IMR-90 (cell line): ENCODE data around the gene TMEM141. TPM values are rescaled to one million over a fixed set of nuclear protein-coding genes. Genes with fewer than 3 reads are reported as not detected.

Experiments used
- ATAC-seq: fragments of 200-7000 bp; cut with Tn5 transposase; 2 replicates; pipeline ENCODE4 v1.9.1; 2020; ENCODE audit warnings: low read depth, mild to moderate bottlenecking, moderate library complexity
- BruUV-seq: library from RNA; stranded (reverse); fragments of 400-500 nt; replicated peaks from 2 replicates; lab custom pipeline; 2021; lab: Mats Ljungman, UMichigan
- CTCF ChIA-PET: fragments of 300-600 bp; formaldehyde crosslinking; extraction: SDS; loops from one replicate; lab custom pipeline; 2021; ENCODE audit warnings: antibody characterized with exemption; lab: Yijun Ruan, JAX
- POLR2A ChIA-PET: fragments of 300-600 bp; sonication (Branson Sonifier 250); formaldehyde crosslinking; loops from one replicate; lab custom pipeline; 2022; ENCODE audit warnings: antibody characterized with exemption; ENCODE audit not compliant: unreplicated experiment; lab: Charles Lee
- DNase-seq: peaks from one replicate; pipeline ENCODE4 v3.0.0; 2013
- H2AFZ ChIP-seq: replicated peaks from 2 replicates; pipeline ENCODE3; 2013; ENCODE audit warnings: low read length, mild to moderate bottlenecking; ENCODE audit not compliant: poor library complexity
- H2AK5ac ChIP-seq: 2 replicates; pipeline ENCODE4 v1.6.1; 2013; ENCODE audit warnings: low read depth, low read length, inconsistent platforms
- H2AK9ac ChIP-seq: replicated peaks from 2 replicates; pipeline ENCODE3; 2013; ENCODE audit warnings: mild to moderate bottlenecking, low read depth, low read length, moderate library complexity; ENCODE audit not compliant: poor library complexity
- H2BK120ac ChIP-seq: 2 replicates; pipeline ENCODE4 v1.6.1; 2013; ENCODE audit warnings: low read depth, low read length, inconsistent platforms
- H2BK15ac ChIP-seq: 3 replicates; pipeline ENCODE4 v1.6.1; 2013; ENCODE audit warnings: low read depth, low read length, inconsistent platforms
- H2BK20ac ChIP-seq: 2 replicates; pipeline ENCODE4 v1.6.1; 2013; ENCODE audit warnings: low read depth, mild to moderate bottlenecking, inconsistent platforms, low read length, moderate library complexity
- H2BK5ac ChIP-seq: 2 replicates; pipeline ENCODE4 v1.6.1; 2013; ENCODE audit warnings: mild to moderate bottlenecking, low read depth, low read length, inconsistent platforms; ENCODE audit not compliant: poor library complexity, severe bottlenecking
- H3K14ac ChIP-seq: replicated peaks from 2 replicates; pipeline ENCODE4 v1.6.1; 2013; ENCODE audit warnings: low read depth, low read length, inconsistent platforms
- H3K18ac ChIP-seq: 2 replicates; pipeline ENCODE4 v1.6.1; 2013; ENCODE audit warnings: low read depth, low read length, control low read depth
- H3K23ac ChIP-seq: 2 replicates; pipeline ENCODE4 v1.6.1; 2013; ENCODE audit warnings: low read depth, low read length, inconsistent platforms
- H3K27ac ChIP-seq: 2 replicates; pipeline ENCODE4 v1.5.1; 2013; ENCODE audit warnings: mild to moderate bottlenecking, control low read depth, low read length; ENCODE audit not compliant: insufficient read depth
- H3K27me3 ChIP-seq: 2 replicates; pipeline ENCODE4 v1.6.1; 2013; ENCODE audit warnings: low read length; ENCODE audit not compliant: control insufficient read depth, insufficient read depth
- H3K36me3 ChIP-seq: 2 replicates; pipeline ENCODE4 v1.6.1; 2013; ENCODE audit warnings: low read length, mixed read lengths; ENCODE audit not compliant: control insufficient read depth, insufficient read depth
- H3K4ac ChIP-seq: 2 replicates; pipeline ENCODE4 v1.6.1; 2013; ENCODE audit warnings: low read depth, low read length, inconsistent platforms
- H3K4me1 ChIP-seq: 2 replicates; pipeline ENCODE4 v1.6.1; 2013; ENCODE audit warnings: low read length, mixed read lengths; ENCODE audit not compliant: control insufficient read depth, insufficient read depth
- H3K4me2 ChIP-seq: 2 replicates; pipeline ENCODE4 v1.6.1; 2013; ENCODE audit warnings: low read depth, mild to moderate bottlenecking, control low read depth, low read length, moderate library complexity
- H3K4me3 ChIP-seq: 2 replicates; pipeline ENCODE4 v1.5.1; 2013; ENCODE audit warnings: low read depth, mild to moderate bottlenecking, control low read depth, low read length, moderate library complexity; ENCODE audit not compliant: insufficient read depth
- H3K56ac ChIP-seq: 2 replicates; pipeline ENCODE4 v1.6.1; 2013; ENCODE audit warnings: low read length, inconsistent platforms; ENCODE audit not compliant: insufficient read depth; ENCODE audit errors: extremely low read depth
- H3K79me1 ChIP-seq, 2 experiments: 2 replicates each; pipeline ENCODE4 v1.6.1; 2013; ENCODE audit warnings: low read length in 2 of 2, inconsistent platforms in 1 of 2, low read depth in 1 of 2
- H3K9ac ChIP-seq: 2 replicates; pipeline ENCODE4 v1.6.1; 2013; ENCODE audit warnings: low read depth, low read length, control low read depth
- H3K9me1 ChIP-seq: 2 replicates; pipeline ENCODE4 v1.6.1; 2013; ENCODE audit warnings: low read length, inconsistent platforms; ENCODE audit not compliant: insufficient read depth
- H3K9me3 ChIP-seq: 2 replicates; pipeline ENCODE4 v1.6.1; 2013; ENCODE audit warnings: low read length; ENCODE audit not compliant: control insufficient read depth, insufficient read depth
- H4K20me1 ChIP-seq: 2 replicates; pipeline ENCODE4 v1.6.1; 2013; ENCODE audit warnings: low read length, inconsistent platforms; ENCODE audit not compliant: insufficient read depth
- H4K5ac ChIP-seq: 2 replicates; pipeline ENCODE4 v1.6.1; 2013; ENCODE audit warnings: mild to moderate bottlenecking, low read depth, low read length, control low read depth
- H4K8ac ChIP-seq, 2 experiments: 2 replicates each; pipeline ENCODE4 v1.6.1; 2013; ENCODE audit warnings: low read depth in 2 of 2, low read length in 2 of 2, control low read depth in 1 of 2, inconsistent platforms in 1 of 2
- H4K91ac ChIP-seq: 2 replicates; pipeline ENCODE4 v1.6.1; 2013; ENCODE audit warnings: low read depth, low read length, inconsistent platforms; ENCODE audit not compliant: insufficient read depth
- BHLHE40 ChIP-seq: fragments of 150-350 bp; IDR thresholded peaks from 2 replicates; pipeline ENCODE4 v1.6.1; 2016; ENCODE audit warnings: mild to moderate bottlenecking, low read depth, low read length
- MAFK ChIP-seq: IDR thresholded peaks from 2 replicates; pipeline ENCODE4 v1.6.1; 2012; ENCODE audit warnings: low read depth, low read length, improper control_type of control experiment
- MAZ ChIP-seq: IDR thresholded peaks from 2 replicates; pipeline ENCODE4 v1.6.1; 2012; ENCODE audit warnings: low read depth, mild to moderate bottlenecking, low read length, improper control_type of control experiment, moderate library complexity, borderline replicate concordance
- MXI1 ChIP-seq: IDR thresholded peaks from 2 replicates; pipeline ENCODE4 v1.6.1; 2012; ENCODE audit warnings: low read depth, mild to moderate bottlenecking, low read length, moderate library complexity, borderline replicate concordance
- POLR2A ChIP-seq: IDR thresholded peaks from 2 replicates; pipeline ENCODE4 v1.6.1; 2012; ENCODE audit warnings: mild to moderate bottlenecking, low read depth, low read length
- RCOR1 ChIP-seq: IDR thresholded peaks from 2 replicates; pipeline ENCODE4 v1.6.1; 2012; ENCODE audit warnings: mild to moderate bottlenecking, low read length, improper control_type of control experiment; ENCODE audit not compliant: insufficient replicate concordance
- WGBS, 2 experiments: methylation state at CpG; one replicate each; pipeline versions ENCODE4 v1.1.5 to v1.1.7; 2013; ENCODE audit warnings: missing lambda C conversion rate in 2 of 2; ENCODE audit not compliant: insufficient read length in 1 of 2; ENCODE audit errors: extremely low coverage in 2 of 2; 5-methylcytosine and 5-hydroxymethylcytosine counted together
- dilution Hi-C: fragments of 300-500 bp; cut with HindIII; formaldehyde crosslinking; loops from one replicate; pipeline ENCODE4 v1.14.3; 2018; ENCODE audit warnings: low sequenced_read_pairs; ENCODE audit not compliant: unreplicated experiment
- in situ Hi-C: fragments of 300-500 bp; cut with MboI; formaldehyde crosslinking; loops from 3 replicates; pipeline ENCODE4 v1.14.3; 2019; ENCODE audit warnings: low sequenced_read_pairs, inconsistent platforms, mixed read lengths
- intact Hi-C: fragments of 100-400 bp; cut with micrococcal nuclease; formaldehyde crosslinking; loops from 2 replicates; pipeline ENCODE4 v1.10.0; 2022
- polyA plus RNA-seq, 3 experiments: library from polyadenylated mRNA; depleted of rRNA; stranded (reverse); fragments of >200 nt; gene quantifications; 2 replicates each; pipeline ENCODE4 v1.2.3, GENCODE V29; 2012; ENCODE audit warnings: low replicate concordance in 1 of 3
- total RNA-seq: library from RNA; depleted of rRNA; stranded (reverse); fragments of >200 nt; gene quantifications from 2 replicates; pipeline ENCODE4 v1.2.3, GENCODE V29; 2012

TMEM141 gene
- total and polyA plus RNA-seq, 2 of the 4 experiments (the other 2 are of a cell fraction): 39.1 to 77.8 TPM

DNA sequence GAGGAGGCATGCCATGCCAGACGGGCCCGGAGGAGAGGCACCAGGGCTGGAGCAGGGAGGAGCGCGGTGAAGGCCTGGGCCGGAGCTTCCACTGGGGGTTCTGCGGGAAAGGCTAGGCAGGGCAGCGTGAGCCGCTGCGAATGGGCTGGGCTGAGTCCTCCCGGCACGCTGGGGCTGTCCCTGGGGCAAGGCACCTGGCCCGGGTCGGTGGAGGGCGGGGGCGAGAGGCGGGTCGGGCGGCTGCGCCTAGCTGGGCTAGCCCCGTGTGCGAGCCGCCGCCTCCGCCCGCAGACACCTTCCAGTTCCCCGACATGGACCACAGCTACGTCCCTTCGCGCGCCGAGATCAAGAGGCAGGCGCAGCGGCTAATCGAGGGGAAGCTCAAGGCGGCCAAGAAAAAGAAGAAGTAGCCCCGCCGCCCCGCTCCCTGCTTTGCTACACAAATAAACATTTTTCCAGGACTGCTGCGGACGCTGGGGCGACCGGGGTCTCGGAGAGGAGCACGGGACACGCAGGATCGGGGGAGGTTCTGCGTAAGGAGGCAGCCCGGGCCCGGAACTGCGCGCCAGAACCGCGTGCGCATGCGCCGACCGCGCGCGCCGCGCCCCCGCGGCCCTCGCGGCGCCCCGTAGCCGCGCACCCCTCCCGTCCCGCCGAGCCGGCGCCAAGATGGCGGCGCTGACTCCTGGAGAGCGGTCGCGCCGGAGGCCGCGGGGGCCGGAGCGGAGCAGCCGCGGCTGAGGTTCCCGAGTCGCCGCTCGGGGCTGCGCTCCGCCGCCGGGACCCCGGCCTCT lies 16.3 kb downstream of the TMEM141 start, which contains the start of gene RABL6:
Gene RABL6 (plus strand): TSS at position 668 of the 794 bp plus-strand sequence. CDS start 249 bp downstream, outside the sequence.
- peak within 1 kb of the TSS; percentile 86 for H3K27ac ChIP-seq
- peak; percentile 55 for DNase-seq
- BruUV-seq: no TSS peak

More for the DNA sequence above, 16.3 kb downstream of the TMEM141 start, which contains the start of gene RABL6:
- Histone ChIP-seq H3K18ac (peak within 1 kb of the TSS; percentile 17; the same call in 1 of the 2 replicates), H2BK5ac (peak within 1 kb of the TSS; percentile 67), H2BK120ac (peak within 1 kb of the TSS; percentile 43; the same call in 1 of the 2 replicates), H3K9me3 (no peaks in the 10 kb centered on the region), H3K14ac (peak within 1 kb of the TSS; percentile 94), H3K4me3 (peak within 1 kb of the TSS; percentile 75), H3K9me1 (no peaks in the 10 kb centered on the region), H3K4ac (peak within 1 kb of the TSS; percentile 89), H3K27me3 (peaks cover 1% of the 10 kb centered on the region; the same call in 1 of the 2 replicates), H3K23ac (peak within 1 kb of the TSS; percentile 70), H2BK20ac (no peak within 1 kb of the TSS), H2AFZ (peak within 1 kb of the TSS; percentile 99), H4K5ac (peak within 1 kb of the TSS; percentile 44), H2BK15ac (no peak within 1 kb of the TSS), H3K4me1 (peaks cover 13% of the 10 kb centered on the region), H4K20me1 (peaks cover 15% of the 10 kb centered on the region; the same call in 1 of the 2 replicates), H3K36me3 (peaks cover 4% of the 10 kb centered on the region), H3K9ac (peak within 1 kb of the TSS; percentile 85), H3K56ac (peak within 1 kb of the TSS; percentile 52), H4K91ac (peak within 1 kb of the TSS; percentile 70), H3K79me1 (peaks cover 25 to 45% of the 10 kb centered on the region in 2 experiments), H3K4me2 (peak within 1 kb of the TSS; percentile 90), H2AK9ac (peak within 1 kb of the TSS; percentile 97), H4K8ac (peak within 1 kb of the TSS; percentile 22 to 94; a peak in 3 of 4 replicates), H2AK5ac (peak within 1 kb of the TSS; percentile 56)
- peak; percentile 90 for ATAC-seq
- intact Hi-C loops: no loop called here
- 1% methylated on average over 68 of the region's 96 CpGs; no CpG with 5 or more reads in 1 of the 2 experiments for WGBS, 2 experiments
- CTCF ChIA-PET: no interaction called here
- TF ChIP-seq MAFK (no peak), MXI1 (peak; percentile 62; the same call in 1 of the 2 replicates), BHLHE40 (no peak), MAZ (peak; percentile 95), POLR2A (peak; percentile 68), RCOR1 (no peak)
- dilution Hi-C loops: no loop called here
- in situ Hi-C loops: no loop called here
- POLR2A ChIA-PET: no interaction called here
